T-helper 1 cell treated with Interleukin-12 subunit alpha and Interleukin-12 subunit beta and Interleukin-4 antibody, amounts not matched to agents 30 ng/mL and 1 ng/mL, for 36 hours (primary cell): ENCODE data around the gene PPM1B. TPM values are rescaled to one million over a fixed set of nuclear protein-coding genes. Genes with fewer than 3 reads are reported as not detected.
"Not testable (repeated sequence)": the region's sequence is repeated elsewhere in the genome, so short reads cannot be mapped to it uniquely, and the experiment has no call there.

ENCODE experiments used
- intact Hi-C: fragments of 100-400 bp; cut with micrococcal nuclease; formaldehyde crosslinking; loops from one replicate; pipeline ENCODE4 v1.15.1; 2024
- total RNA-seq: library from RNA; stranded (reverse); gene quantifications from 2 replicates; pipeline ENCODE4 v1.2.3, GENCODE V29; 2022

Gene PPM1B
- total RNA-seq, 1 donor from 2014 or later = 48.5 TPM

DNA sequence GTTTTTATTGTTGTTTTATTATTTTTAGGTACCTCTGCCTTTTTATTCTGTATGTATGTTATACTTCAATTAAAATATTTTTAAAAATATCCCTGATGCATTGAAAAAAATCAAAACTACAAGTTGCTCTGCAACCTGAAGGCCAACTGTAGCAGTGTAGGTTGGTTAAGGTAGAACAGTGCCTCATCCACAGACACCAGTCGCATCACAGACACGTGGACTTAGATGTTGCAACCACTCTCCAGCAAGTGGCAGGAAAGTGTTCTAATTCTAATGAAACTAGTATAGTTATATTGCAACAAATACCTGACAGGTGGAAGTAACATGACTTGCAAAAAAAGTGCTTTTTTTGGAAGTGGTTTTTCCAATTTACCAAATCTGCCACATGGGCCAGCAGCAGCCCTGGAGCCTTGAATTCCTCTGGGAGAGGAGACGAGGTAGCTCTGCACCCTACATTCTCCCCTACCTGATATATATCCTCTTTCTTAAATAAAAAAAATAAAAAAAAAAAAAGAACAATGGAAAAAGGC lies 78.2 kb downstream of the PPM1B start:
- intact Hi-C loops = no loop called here

- intact Hi-C loops = no loop called here
Measured at GRCh38 chr2:44247924-44248323, 79.2 kb downstream of the PPM1B start.

- intact Hi-C loops = not testable (repeated sequence)
Measured at GRCh38 chr2:44249269-44249668, 80.6 kb downstream of the PPM1B start.

- intact Hi-C loops = no loop called here
Measured at GRCh38 chr2:44250376-44250775, 81.7 kb downstream of the PPM1B start.

- intact Hi-C loops = no loop called here
Measured at GRCh38 chr2:44254023-44254422, 85.3 kb downstream of the PPM1B start.

GRCh38 chr2:44255704-44256103 lies 87.0 kb downstream of the PPM1B start:
- intact Hi-C loops = not testable (repeated sequence)

GRCh38 chr2:44257802-44258201 lies 89.1 kb downstream of the PPM1B start:
- intact Hi-C loops = not testable (repeated sequence)

GRCh38 chr2:44267269-44267795 lies 98.7 kb downstream of the PPM1B start:
- intact Hi-C loops = no loop called here

DNA sequence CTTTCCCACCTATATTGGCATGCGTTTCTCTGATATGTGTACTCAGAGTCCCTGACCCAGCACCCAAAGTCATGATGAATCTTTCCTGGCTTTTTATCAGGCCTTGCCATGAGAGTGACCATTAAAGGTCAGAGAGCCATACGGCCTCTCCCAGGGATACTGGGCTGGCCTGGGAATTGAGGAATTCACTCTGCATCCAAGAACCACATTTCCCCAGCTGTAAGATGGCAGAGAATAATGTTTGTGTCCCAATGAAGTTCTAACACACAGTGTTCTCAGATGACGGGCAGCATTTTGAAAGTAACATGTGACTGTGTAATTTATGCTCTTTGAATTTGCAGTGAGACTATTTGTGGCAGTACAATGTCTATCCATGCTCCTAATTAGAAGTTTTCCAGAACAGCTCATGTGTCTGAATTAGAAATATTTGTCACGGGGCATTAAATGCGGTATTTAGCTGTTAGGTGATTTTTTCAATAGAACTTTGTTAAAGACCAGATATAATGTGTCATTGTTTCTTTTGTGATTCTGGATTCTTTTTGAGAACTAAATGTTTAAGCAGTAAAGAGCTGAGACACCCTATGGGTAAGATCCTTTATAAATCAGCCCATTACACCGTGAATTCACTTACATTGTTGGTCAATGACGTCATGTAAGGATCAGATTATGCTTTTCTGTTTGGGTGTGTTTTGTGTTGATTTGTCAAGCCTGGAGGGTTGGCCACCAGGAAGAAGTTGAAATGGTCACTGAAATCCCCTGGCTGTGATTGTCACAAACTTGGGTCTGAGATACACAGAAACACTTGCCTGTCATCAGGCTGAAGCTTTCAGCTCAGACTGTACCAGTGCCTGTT lies 99.3 kb downstream of the PPM1B start:
- intact Hi-C loops = no loop called here

GRCh38 chr2:44269831-44270230 lies 101.2 kb downstream of the PPM1B start:
- intact Hi-C loops = no loop called here

GRCh38 chr2:44271296-44271695 lies 102.6 kb downstream of the PPM1B start:
- intact Hi-C loops = no loop called here

DNA sequence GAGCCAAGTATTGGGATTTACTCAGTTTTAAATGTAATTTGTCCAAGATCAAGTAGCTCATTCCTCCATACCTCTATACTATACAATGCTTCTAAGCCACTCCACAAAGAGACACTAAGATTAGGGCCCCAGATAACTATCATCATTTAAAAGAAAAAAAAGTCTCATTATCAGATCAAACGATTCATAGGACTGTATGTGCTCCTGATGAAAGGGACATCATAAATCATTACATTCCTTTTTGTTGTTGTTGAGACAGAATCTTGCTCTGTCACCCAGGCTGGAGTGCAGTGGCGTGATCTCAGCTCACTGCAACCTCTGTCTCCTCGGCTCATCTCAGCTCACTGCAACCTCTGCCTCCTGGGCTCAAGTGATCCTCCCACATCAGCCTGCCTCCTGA lies 104.4 kb downstream of the PPM1B start:
- intact Hi-C loops = no loop called here

DNA sequence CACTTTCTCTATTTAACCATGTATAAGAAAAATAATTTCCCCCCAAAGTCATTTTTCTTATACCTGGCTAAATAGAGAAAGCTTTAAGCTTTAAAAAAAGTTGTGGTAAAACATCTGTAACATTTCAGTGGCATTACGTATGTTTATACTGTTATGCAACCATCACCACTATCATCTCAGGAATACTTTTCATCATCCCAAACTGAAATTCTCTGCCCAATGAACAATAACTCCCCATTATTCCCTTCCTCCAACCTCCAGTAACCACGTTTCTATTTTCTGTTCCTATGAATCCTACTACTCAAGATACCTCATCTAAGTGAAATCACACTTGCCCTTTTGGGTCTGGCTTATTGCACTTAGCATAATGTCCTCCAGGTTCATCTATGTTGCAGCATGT lies 104.9 kb downstream of the PPM1B start:
- intact Hi-C loops = no loop called here

DNA sequence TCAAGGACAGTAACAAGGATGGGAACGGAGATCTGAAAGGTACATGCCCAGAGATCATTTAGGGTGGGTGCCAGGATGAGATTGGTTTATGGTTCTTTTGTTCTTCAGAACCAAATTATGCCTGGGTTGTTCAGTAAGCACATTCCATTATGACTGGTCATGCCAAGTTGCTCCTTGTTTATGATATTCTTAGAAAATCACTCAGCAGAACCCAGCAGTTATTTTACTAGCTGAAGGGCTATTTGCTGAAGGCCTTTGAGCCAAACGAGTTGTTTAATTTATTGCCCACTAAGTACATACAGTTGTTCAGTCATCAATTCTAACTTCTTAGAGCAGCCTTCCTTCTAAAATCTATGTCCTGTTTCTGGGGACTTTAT lies 107.2 kb downstream of the PPM1B start:
- intact Hi-C loops = no loop called here

- intact Hi-C loops = no loop called here
Measured at GRCh38 chr2:44277541-44277940, 108.9 kb downstream of the PPM1B start.

DNA sequence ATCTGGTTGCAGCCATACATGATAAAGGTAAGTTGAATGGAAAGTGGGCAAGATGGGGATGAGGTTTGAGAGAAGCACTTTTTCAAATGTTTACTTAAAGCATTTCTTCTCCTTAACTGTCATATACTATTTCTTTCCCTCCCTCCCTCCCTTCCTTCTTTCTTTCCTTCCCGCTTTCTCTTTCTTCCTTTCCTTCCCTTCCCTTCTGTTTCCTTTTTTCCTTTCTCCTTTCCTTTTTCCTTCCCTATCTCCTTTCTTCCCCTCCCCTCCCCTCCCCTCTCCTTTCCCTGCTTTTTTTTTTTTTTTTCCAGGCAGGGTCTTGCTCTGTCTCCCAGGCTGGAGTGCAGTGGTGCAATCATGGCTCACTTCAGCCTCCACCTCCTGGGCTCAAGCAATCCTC lies 112.2 kb downstream of the PPM1B start:
- intact Hi-C loops = no loop called here

Other genes with a start within 250 kb of the PPM1B start
- gene LRPPRC, start 172.9 kb upstream of the PPM1B start, total RNA-seq = 88.0 and 89.9 TPM in 2 replicates
- gene SLC3A1, start 106.6 kb downstream of the PPM1B start, total RNA-seq = 0.15 and 0.22 TPM in 2 replicates
- gene PREPL, start 192.6 kb downstream of the PPM1B start, total RNA-seq = 23.7 and 27.1 TPM in 2 replicates
- gene CAMKMT, start 193.1 kb downstream of the PPM1B start, total RNA-seq = 11.4 and 12.7 TPM in 2 replicates